SIG-M5 treated with dmso at 0.1 percent for 504 hours (cell line): ENCODE data around the gene SLC38A4.

Experiments used
- DNase-seq: peaks from one replicate; lab custom pipeline; 2025; ENCODE audit not compliant: unreplicated experiment; lab: John Stamatoyannopoulos, UW

The SLC38A4 gene

GRCh38 chr12:46815809-46816208, 10.0 kb downstream of the SLC38A4 start:
- DNase-seq, result no peak

GRCh38 chr12:46814143-46814542, 11.7 kb downstream of the SLC38A4 start:
- no peak for DNase-seq

- DNase-seq, result no peak
These were observed 14.6 kb downstream of the SLC38A4 start for GRCh38 chr12:46811185-46811584.

- DNase-seq, result no peak
These were observed 16.7 kb downstream of the SLC38A4 start for GRCh38 chr12:46808955-46809697.

- no peak for DNase-seq
These were observed 17.5 kb downstream of the SLC38A4 start for GRCh38 chr12:46808317-46808716.

- no peak for DNase-seq
These were observed 21.7 kb downstream of the SLC38A4 start for GRCh38 chr12:46804054-46804453.

GRCh38 chr12:46803517-46803916, 22.3 kb downstream of the SLC38A4 start:
- no peak for DNase-seq

GRCh38 chr12:46801293-46801692, 24.5 kb downstream of the SLC38A4 start:
- DNase-seq, result no peak

- no peak for DNase-seq
These were observed 25.6 kb downstream of the SLC38A4 start for GRCh38 chr12:46800160-46800559.

GRCh38 chr12:46798648-46799047, 27.1 kb downstream of the SLC38A4 start:
- DNase-seq, result no peak

- no peak for DNase-seq
These were observed 27.7 kb downstream of the SLC38A4 start for GRCh38 chr12:46798056-46798455.

- DNase-seq, result no peak
These were observed 29.8 kb downstream of the SLC38A4 start for GRCh38 chr12:46795988-46796387.

GRCh38 chr12:46794593-46795190, 31.1 kb downstream of the SLC38A4 start:
- DNase-seq, result no peak

- DNase-seq, result no peak
These were observed 32.9 kb downstream of the SLC38A4 start for GRCh38 chr12:46792925-46793324.

- no peak for DNase-seq
These were observed 35.7 kb downstream of the SLC38A4 start for GRCh38 chr12:46790066-46790465.

GRCh38 chr12:46788072-46788887, 37.5 kb downstream of the SLC38A4 start:
- no peak for DNase-seq

GRCh38 chr12:46787496-46788055, 38.2 kb downstream of the SLC38A4 start:
- no peak for DNase-seq

GRCh38 chr12:46786774-46787173, 39.0 kb downstream of the SLC38A4 start:
- no peak for DNase-seq

GRCh38 chr12:46785382-46785781, 40.4 kb downstream of the SLC38A4 start:
- DNase-seq, result no peak

- no peak for DNase-seq
These were observed 41.9 kb downstream of the SLC38A4 start for GRCh38 chr12:46783871-46784270.

- no peak for DNase-seq
These were observed 45.9 kb downstream of the SLC38A4 start for GRCh38 chr12:46779879-46780278.

GRCh38 chr12:46779063-46779462, 46.7 kb downstream of the SLC38A4 start:
- no peak for DNase-seq
